H1 (cell line): ENCODE data around the gene AGXT2. TPM values are rescaled to one million over a fixed set of nuclear protein-coding genes. Genes with fewer than 3 reads are reported as not detected.

Experiments used
- CTCF ChIA-PET: fragments of 300-600 bp; sonication (Branson Sonifier 250); formaldehyde crosslinking; loops from one replicate; lab custom pipeline; 2021; ENCODE audit not compliant: partially characterized antibody; lab: Charles Lee
- POLR2A ChIA-PET: fragments of 300-600 bp; sonication (Branson Sonifier 250); formaldehyde crosslinking; loops from one replicate; lab custom pipeline; 2021; ENCODE audit warnings: inconsistent platforms; ENCODE audit not compliant: partially characterized antibody; lab: Charles Lee
- DNase-seq, 2 experiments: peaks; one replicate each; pipeline versions ENCODE4 v3.0.0 to v3.0.0-alpha.2; 2010 to 2022; ENCODE audit warnings: low spot score in 2 of 2, low read depth in 1 of 2, mixed read lengths in 1 of 2
- FAIRE-seq: peaks from 2 replicates; lab custom pipeline; 2011; peaks lifted over from hg19 to GRCh38; lab: Jason Lieb, UNC
- H2AFZ ChIP-seq: 2 replicates; pipeline ENCODE4 v1.8.1; 2012; ENCODE audit warnings: low read length, inconsistent platforms
- H2AK5ac ChIP-seq: 2 replicates; pipeline ENCODE4 v1.6.1; 2013; ENCODE audit warnings: low read depth, low read length
- H2BK120ac ChIP-seq: replicated peaks from 2 replicates; pipeline ENCODE3; 2013; ENCODE audit warnings: low read depth, low read length, inconsistent platforms
- H2BK12ac ChIP-seq: 2 replicates; pipeline ENCODE4 v1.6.1; 2013; ENCODE audit warnings: low read depth, low read length
- H2BK15ac ChIP-seq: 2 replicates; pipeline ENCODE4 v1.6.1; 2013; ENCODE audit warnings: low read length
- H2BK20ac ChIP-seq: 2 replicates; pipeline ENCODE4 v1.6.1; 2013; ENCODE audit warnings: low read length
- H2BK5ac ChIP-seq: 2 replicates; pipeline ENCODE4 v1.6.1; 2013; ENCODE audit warnings: low read depth, low read length
- H3K14ac ChIP-seq: 2 replicates; pipeline ENCODE4 v1.6.1; 2013; ENCODE audit warnings: inconsistent platforms; ENCODE audit not compliant: insufficient read length
- H3K18ac ChIP-seq: 2 replicates; pipeline ENCODE4 v1.6.1; 2013; ENCODE audit warnings: low read length; ENCODE audit errors: extremely low read depth
- H3K23ac ChIP-seq: 2 replicates; pipeline ENCODE4 v1.6.1; 2013; ENCODE audit warnings: inconsistent platforms; ENCODE audit not compliant: insufficient read length
- H3K23me2 ChIP-seq: 2 replicates; pipeline ENCODE4 v1.6.1; 2013; ENCODE audit warnings: low read depth, low read length
- H3K27ac ChIP-seq: 2 replicates; pipeline ENCODE4 v1.6.1; 2011; ENCODE audit warnings: low read depth, low read length, inconsistent platforms
- H3K27me3 ChIP-seq, 4 experiments: replicated peaks in 1 of 4; 1 replicate in 1 of 4; 2 replicates in 3 of 4; pipeline versions ENCODE4 v1.6.1 to v1.8.1; 2011 to 2013; ENCODE audit warnings: low read length in 3 of 4, mild to moderate bottlenecking in 3 of 4, inconsistent platforms in 2 of 4, mixed read lengths in 2 of 4, moderate library complexity in 1 of 4; ENCODE audit not compliant: control insufficient read depth in 3 of 4, insufficient read depth in 3 of 4; ENCODE audit errors: extremely low read depth in 1 of 4
- H3K36me3 ChIP-seq, 4 experiments: 2 replicates each; pipeline versions ENCODE4 v1.6.1 to v1.8.1; 2011 to 2013; ENCODE audit warnings: mild to moderate bottlenecking in 4 of 4, low read length in 3 of 4, moderate library complexity in 2 of 4, control low read depth in 1 of 4, inconsistent platforms in 1 of 4; ENCODE audit not compliant: insufficient read depth in 4 of 4, control insufficient read depth in 2 of 4
- H3K4ac ChIP-seq: replicated peaks from 2 replicates; pipeline ENCODE3; 2013; ENCODE audit warnings: low read length, low read depth, mixed read lengths, inconsistent platforms; ENCODE audit not compliant: insufficient read length
- H3K4me1 ChIP-seq, 4 experiments: replicated peaks in 1 of 4; 1 replicate in 1 of 4; 2 replicates in 3 of 4; pipeline versions ENCODE4 v1.6.1 to v1.8.1; 2011 to 2013; ENCODE audit warnings: low read length in 3 of 4, inconsistent platforms in 2 of 4, mixed read lengths in 1 of 4; ENCODE audit not compliant: insufficient read depth in 4 of 4, control insufficient read depth in 3 of 4
- H3K4me2 ChIP-seq, 2 experiments: 2 replicates each; pipeline versions ENCODE4 v1.6.1 to v1.8.1; 2011 to 2013; ENCODE audit warnings: low read depth in 2 of 2, low read length in 2 of 2, control low read depth in 1 of 2, inconsistent platforms in 1 of 2, mild to moderate bottlenecking in 1 of 2; ENCODE audit not compliant: insufficient read depth in 1 of 2
- H3K4me3 ChIP-seq, 4 experiments: fragments of 200-600, 300-600 bp in 1 of 4; sonication (generic), shearing (Covaris generic), sonication (Bioruptor Twin) in 1 of 4; 2 replicates each; pipeline versions ENCODE4 v1.5.1 to v1.8.1; 2011 to 2016; ENCODE audit warnings: low read length in 4 of 4, low read depth in 3 of 4, control low read depth in 2 of 4, inconsistent platforms in 2 of 4, mild to moderate bottlenecking in 2 of 4, mixed read lengths in 1 of 4, moderate library complexity in 1 of 4; ENCODE audit not compliant: insufficient read depth in 2 of 4; ENCODE audit errors: extremely low read depth in 1 of 4
- H3K56ac ChIP-seq: replicated peaks from 2 replicates; pipeline ENCODE3; 2013; ENCODE audit warnings: low read depth, mild to moderate bottlenecking, mixed read lengths, low read length, inconsistent platforms; ENCODE audit not compliant: insufficient read length
- H3K79me1 ChIP-seq: 2 replicates; pipeline ENCODE4 v1.6.1; 2013; ENCODE audit warnings: low read depth, low read length, control low read depth
- H3K79me2 ChIP-seq, 2 experiments: 2 replicates each; pipeline versions ENCODE4 v1.6.1 to v1.8.1; 2012 to 2013; ENCODE audit warnings: low read length in 2 of 2, mild to moderate bottlenecking in 2 of 2, inconsistent platforms in 1 of 2; ENCODE audit not compliant: insufficient read depth in 2 of 2, control insufficient read depth in 1 of 2
- H3K9ac ChIP-seq, 4 experiments: replicated peaks in 1 of 4; 1 replicate in 1 of 4; 2 replicates in 3 of 4; pipeline versions ENCODE4 v1.6.1 to v1.8.1; 2011 to 2013; ENCODE audit warnings: low read depth in 3 of 4, low read length in 3 of 4, control low read depth in 2 of 4, mild to moderate bottlenecking in 2 of 4, moderate library complexity in 2 of 4, inconsistent platforms in 1 of 4; ENCODE audit errors: extremely low read depth in 1 of 4
- H3K9me3 ChIP-seq, 2 experiments: 2 replicates each; pipeline versions ENCODE4 v1.6.1 to v1.8.1; 2012 to 2013; ENCODE audit warnings: mild to moderate bottlenecking in 2 of 2, moderate library complexity in 2 of 2, control low read depth in 1 of 2, inconsistent platforms in 1 of 2, low read depth in 1 of 2, low read length in 1 of 2, mixed read lengths in 1 of 2; ENCODE audit not compliant: insufficient read depth in 2 of 2
- H4K20me1 ChIP-seq, 2 experiments: replicated peaks in 1 of 2; 2 replicates each; pipeline versions ENCODE3 to v1.8.1; 2011 to 2013; ENCODE audit warnings: inconsistent platforms in 2 of 2, low read length in 2 of 2, mild to moderate bottlenecking in 1 of 2; ENCODE audit not compliant: insufficient read depth in 2 of 2, control insufficient read depth in 1 of 2
- H4K5ac ChIP-seq: 2 replicates; pipeline ENCODE4 v1.6.1; 2013; ENCODE audit warnings: low read length, low read depth, mixed read lengths, inconsistent platforms; ENCODE audit not compliant: insufficient read length
- H4K8ac ChIP-seq: 2 replicates; pipeline ENCODE4 v1.8.0; 2013; ENCODE audit warnings: mild to moderate bottlenecking, moderate library complexity, low read length, inconsistent platforms; ENCODE audit not compliant: insufficient read depth; ENCODE audit errors: extremely low read depth
- H4K91ac ChIP-seq: replicated peaks from 2 replicates; pipeline ENCODE3; 2013; ENCODE audit warnings: low read length, mixed read lengths, inconsistent platforms; ENCODE audit not compliant: insufficient read length
- CBX5 ChIP-seq: fragments of 300-800, 300-1000 bp; sonication (generic); IDR thresholded peaks from 2 replicates; pipeline ENCODE4 v1.7.1; 2016; ENCODE audit warnings: antibody characterized with exemption, low read length, low read depth
- GABPA ChIP-seq: IDR thresholded peaks from 2 replicates; pipeline ENCODE4 v1.6.1; 2011; ENCODE audit warnings: mild to moderate bottlenecking, low read length, moderate library complexity, borderline replicate concordance; ENCODE audit not compliant: insufficient read depth
- KDM4A ChIP-seq: IDR thresholded peaks from one replicate; pipeline ENCODE4 v1.7.1; 2012; ENCODE audit warnings: low read depth, mild to moderate bottlenecking, moderate library complexity, low read length, inconsistent platforms; ENCODE audit not compliant: severe bottlenecking
- NANOG ChIP-seq: IDR thresholded peaks from 2 replicates; pipeline ENCODE4 v1.6.1; 2011; ENCODE audit warnings: low read length, low read depth, mild to moderate bottlenecking, inconsistent platforms; ENCODE audit not compliant: insufficient read depth, poor library complexity, severe bottlenecking
- POLR2A ChIP-seq, 2 experiments: IDR thresholded peaks; 1 replicate in 1 of 2; 2 replicates in 1 of 2; pipeline ENCODE4 v1.6.1; 2011; ENCODE audit warnings: low read depth in 2 of 2, low read length in 2 of 2, mild to moderate bottlenecking in 2 of 2; ENCODE audit errors: control extremely low read depth in 1 of 2
- SIRT6 ChIP-seq: IDR thresholded peaks from one replicate; pipeline ENCODE4 v1.7.1; 2012; ENCODE audit warnings: low read length, inconsistent platforms
- SUZ12 ChIP-seq: fragments of 200-600 bp; sonication (generic); IDR thresholded peaks from 2 replicates; pipeline ENCODE4 v1.6.1; 2012; ENCODE audit warnings: mild to moderate bottlenecking, inconsistent platforms, low read length, moderate library complexity, mixed read lengths
- WGBS, 2 experiments: shearing (Covaris generic) in 1 of 2; methylation state at CpG; one replicate each; pipeline versions ENCODE4 v1.1.6 to v1.1.7; 2013 to 2015; ENCODE audit warnings: low lambda C conversion rate in 2 of 2, mixed read lengths in 2 of 2, inconsistent platforms in 1 of 2, low coverage in 1 of 2, missing lambda C conversion rate in 1 of 2; ENCODE audit not compliant: insufficient replicate concordance in 2 of 2, insufficient coverage in 1 of 2, insufficient read length in 1 of 2; ENCODE audit errors: extremely low coverage in 1 of 2, missing lambda C conversion rate in 1 of 2; 5-methylcytosine and 5-hydroxymethylcytosine counted together
- polyA plus RNA-seq, 7 experiments: library from polyadenylated mRNA; depleted of rRNA in 3 of 7; stranded (reverse) in 5 of 7; unstranded in 2 of 7; fragments of >200 nt in 5 of 7; fragments of 200-250 nt in 2 of 7; gene quantifications; 1 replicate in 5 of 7; 2 replicates in 1 of 7; 4 replicates in 1 of 7; pipeline versions ENCODE4 v1.2.1 to v1.2.3, GENCODE V29; 2011 to 2013; ENCODE audit warnings: missing spikeins in 2 of 7, mixed read lengths in 2 of 7
- total RNA-seq: library from RNA; stranded (reverse); fragmentation: NEBNext Ultra II Directional; extraction: Animal tissue kit (Norgen Biotek cat#: 25700); gene quantifications from 2 replicates; pipeline ENCODE4 v1.2.1, GENCODE V29; 2021
- TF ChIP-seq, protein P1 (sequence below): IDR thresholded peaks from 2 replicates; pipeline ENCODE4 v1.6.1; 2011; ENCODE audit warnings: low read length, improper control_type of control experiment

AGXT2 gene
- total and polyA plus RNA-seq, 2 of the 8 experiments (the other 6 are each of a cell fraction or from before 2014, with no cell fraction given): not detected

DNA sequence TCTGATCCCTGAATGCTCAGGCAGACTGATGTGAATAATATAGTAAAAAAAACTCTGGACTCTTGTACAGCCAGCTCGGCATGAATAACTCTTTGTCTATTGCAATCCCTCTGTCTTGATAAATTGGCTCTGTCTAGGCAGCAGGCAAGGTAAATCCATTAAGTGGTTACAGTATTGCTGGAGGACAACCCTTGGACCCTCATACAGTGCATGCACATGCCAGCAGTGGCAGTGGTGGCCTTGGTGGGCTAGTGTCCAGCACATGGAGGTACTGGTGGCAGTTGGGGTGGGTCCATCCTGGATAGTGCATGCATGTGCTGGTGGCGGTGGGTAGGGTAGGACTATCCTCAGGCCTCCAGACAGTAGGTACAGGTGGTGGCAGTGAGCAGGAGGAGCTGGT lies 79.5 kb downstream of the AGXT2 start:
- ChIA-PET CTCF (interaction anchor here (1.1 kb wide), 1 partner anchor 10 kb away, joined by 4 read pairs; no protein-coding TSS in a partner anchor), POLR2A (interaction anchor here (0.7 to 1.2 kb wide), 2 partner anchors 9 to 12 kb away, joined by 3 to 4 read pairs; no protein-coding TSS in a partner anchor)
- H3K27ac ChIP-seq: no peak overlapping the region
- no peak overlapping the region for H4K5ac ChIP-seq
- no peak overlapping the region for H2BK120ac ChIP-seq
- TF ChIP-seq POLR2A (IDR thresholded peaks at IDR 0.05; ENCODE audit: control extremely low read depth in 1 of 2, low read depth in 2 of 2, low read length in 2 of 2) (no peak), NANOG (no peak), KDM4A (no peak), SUZ12 (no peak), CBX5 (no peak), GABPA (no peak), SIRT6 (no peak)
- TF ChIP-seq, protein P1, sequence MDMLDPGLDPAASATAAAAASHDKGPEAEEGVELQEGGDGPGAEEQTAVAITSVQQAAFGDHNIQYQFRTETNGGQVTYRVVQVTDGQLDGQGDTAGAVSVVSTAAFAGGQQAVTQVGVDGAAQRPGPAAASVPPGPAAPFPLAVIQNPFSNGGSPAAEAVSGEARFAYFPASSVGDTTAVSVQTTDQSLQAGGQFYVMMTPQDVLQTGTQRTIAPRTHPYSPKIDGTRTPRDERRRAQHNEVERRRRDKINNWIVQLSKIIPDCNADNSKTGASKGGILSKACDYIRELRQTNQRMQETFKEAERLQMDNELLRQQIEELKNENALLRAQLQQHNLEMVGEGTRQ: no peak
- no peak for DNase-seq
- H2BK20ac ChIP-seq: no peak overlapping the region
- H3K79me1 ChIP-seq: no peaks in the 10 kb centered on the region
- no peak overlapping the region for H2BK15ac ChIP-seq
- no peaks in the 10 kb centered on the region for H3K4me1 ChIP-seq
- H2AFZ ChIP-seq: no peak overlapping the region
- no peak overlapping the region for H3K4ac ChIP-seq
- H3K4me3 ChIP-seq: no peak overlapping the region
- no peak overlapping the region for H3K56ac ChIP-seq
- no peak overlapping the region for H4K91ac ChIP-seq
- H3K27me3 ChIP-seq: no peaks in the 10 kb centered on the region
- H3K4me2 ChIP-seq: no peak overlapping the region
- H3K23ac ChIP-seq: no peak overlapping the region
- FAIRE-seq: no peak
- H4K20me1 ChIP-seq: no peaks in the 10 kb centered on the region
- no peak overlapping the region for H2BK12ac ChIP-seq
- H3K14ac ChIP-seq: no peak overlapping the region
- H3K23me2 ChIP-seq: no peaks in the 10 kb centered on the region
- WGBS, 2 experiments: 97% methylated on average over 2 of the region's 2 CpGs; no CpG with 5 or more reads in 1 of the 2 experiments
- no peak overlapping the region for H2AK5ac ChIP-seq
- no peaks in the 10 kb centered on the region for H3K9me3 ChIP-seq
- no peak overlapping the region for H3K9ac ChIP-seq
- H3K79me2 ChIP-seq: no peaks in the 10 kb centered on the region
- no peak overlapping the region for H3K18ac ChIP-seq
- H3K36me3 ChIP-seq: no peaks in the 10 kb centered on the region
- no peak overlapping the region for H2BK5ac ChIP-seq
- H4K8ac ChIP-seq: no peak overlapping the region
